Amniotic stem cell (primary cell): ENCODE measurements around the gene TLK1.
"Not testable (repeated sequence)": the region's sequence is repeated elsewhere in the genome, so short reads cannot be mapped to it uniquely, and the experiment has no call there.

Experiments
- DNase-seq: peaks from one replicate; lab custom pipeline; 2025; lab: John Stamatoyannopoulos, UW

Gene TLK1

GRCh38 chr2:171081649-171082111, 79.0 kb downstream of the TLK1 start:
- DNase-seq = no peak

DNA sequence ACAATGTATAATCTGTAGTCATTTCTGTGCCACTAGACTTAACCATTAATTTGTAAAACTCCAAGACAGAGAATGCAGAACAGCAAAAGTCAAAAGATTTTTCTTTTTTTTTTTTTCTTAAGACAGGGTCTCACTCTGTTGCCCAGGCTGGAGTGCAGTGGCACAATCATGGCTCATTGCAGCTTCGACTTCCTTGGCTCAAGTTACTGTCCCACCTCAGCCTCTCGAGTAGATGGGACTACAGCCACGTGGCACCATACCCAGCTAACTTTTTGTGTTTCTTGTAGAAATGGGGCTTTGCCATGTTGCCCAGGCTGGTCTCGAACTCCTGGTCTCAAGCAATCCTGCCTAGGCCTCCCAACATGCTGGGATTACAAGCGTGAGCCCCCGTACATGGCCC, 80.1 kb downstream of the TLK1 start:
- DNase-seq = no peak

GRCh38 chr2:171076422-171076821, 84.3 kb downstream of the TLK1 start:
- DNase-seq = not testable (repeated sequence)

DNA sequence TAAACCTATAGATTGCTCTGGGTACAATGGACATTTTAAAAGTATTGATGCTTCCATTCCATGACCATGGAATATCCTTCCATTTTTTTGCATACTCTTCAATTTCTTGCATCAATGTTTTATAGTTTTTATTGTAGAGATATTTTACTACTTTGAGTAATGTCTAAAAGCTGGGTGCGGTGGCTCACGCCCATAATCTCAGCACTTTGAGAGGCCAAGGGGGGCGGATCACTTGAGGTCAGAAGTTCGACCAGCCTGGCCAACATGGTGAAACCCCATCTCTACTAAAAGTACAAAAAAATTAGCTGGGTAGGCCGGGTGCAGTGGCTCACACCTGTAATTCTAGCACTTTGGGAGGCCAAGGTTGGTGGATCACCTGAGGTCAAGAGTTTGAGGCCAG, 88.5 kb downstream of the TLK1 start:
- no peak for DNase-seq

DNA sequence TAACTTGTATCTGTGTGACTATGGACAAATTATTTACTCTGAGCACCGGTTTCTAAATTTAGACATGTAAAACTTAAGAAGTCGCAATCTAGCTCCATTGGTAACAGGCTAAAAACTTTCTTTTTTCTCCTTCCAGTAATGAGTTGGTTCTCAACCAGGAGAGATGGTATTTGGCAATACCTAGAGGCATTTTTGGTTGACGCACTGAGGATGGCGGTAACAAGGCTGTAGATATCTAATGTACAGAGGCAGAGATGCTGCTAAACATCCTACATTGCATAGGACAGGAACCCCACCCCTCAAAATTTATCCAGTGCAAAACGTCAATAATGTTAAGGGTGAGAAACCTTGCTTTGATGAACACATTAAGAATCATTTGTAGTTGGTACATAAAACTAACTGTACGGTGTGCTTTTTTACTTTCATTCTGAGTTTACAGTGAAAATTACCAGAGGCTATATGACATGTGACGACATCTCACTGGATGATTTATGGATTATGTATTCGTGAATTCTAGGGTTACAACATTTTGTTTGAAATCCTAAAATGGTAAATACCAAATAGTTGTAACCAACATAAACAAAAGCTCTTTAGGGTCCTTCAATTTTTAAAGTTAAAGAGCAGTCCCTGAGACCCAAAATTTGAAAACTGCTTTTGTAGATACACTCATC, 91.3 kb downstream of the TLK1 start:
- DNase-seq = no peak

DNA sequence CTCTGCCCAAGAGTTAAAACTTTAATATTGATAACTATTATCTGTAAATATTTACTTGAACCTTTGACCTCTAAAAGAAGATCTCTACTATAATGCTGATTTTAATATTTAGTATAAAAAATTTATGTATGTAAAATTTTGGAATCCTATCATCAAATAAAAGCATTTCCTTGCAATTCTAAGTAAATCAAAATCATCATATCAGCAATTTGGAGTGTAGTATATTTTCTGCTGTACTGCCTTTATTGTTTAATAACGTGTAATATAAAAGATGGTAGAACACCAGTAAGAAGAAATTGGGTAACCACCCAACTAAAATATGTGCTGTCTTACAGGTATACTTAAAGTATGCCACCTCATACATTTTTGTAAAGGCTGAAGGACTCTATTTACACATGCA, 94.6 kb downstream of the TLK1 start:
- DNase-seq = no peak

DNA sequence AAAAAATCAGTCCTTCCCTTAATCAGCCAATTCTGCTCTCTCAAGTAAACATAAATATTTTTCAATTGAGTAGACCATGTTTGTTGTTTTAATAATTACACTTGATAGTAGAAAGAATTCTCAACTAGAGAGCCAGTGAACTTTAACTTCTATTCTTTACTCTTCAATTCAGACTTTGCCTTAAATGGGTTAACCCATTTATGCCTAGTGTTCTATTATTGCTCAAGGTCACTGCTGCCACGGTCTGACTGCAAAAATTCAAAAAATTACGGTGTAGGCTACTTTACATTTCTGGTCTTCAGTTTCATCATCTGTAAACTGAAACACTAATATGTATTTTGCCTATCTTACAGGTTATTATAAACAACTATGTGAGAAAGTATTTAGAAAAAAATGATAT, 103.1 kb downstream of the TLK1 start:
- no peak for DNase-seq

DNA sequence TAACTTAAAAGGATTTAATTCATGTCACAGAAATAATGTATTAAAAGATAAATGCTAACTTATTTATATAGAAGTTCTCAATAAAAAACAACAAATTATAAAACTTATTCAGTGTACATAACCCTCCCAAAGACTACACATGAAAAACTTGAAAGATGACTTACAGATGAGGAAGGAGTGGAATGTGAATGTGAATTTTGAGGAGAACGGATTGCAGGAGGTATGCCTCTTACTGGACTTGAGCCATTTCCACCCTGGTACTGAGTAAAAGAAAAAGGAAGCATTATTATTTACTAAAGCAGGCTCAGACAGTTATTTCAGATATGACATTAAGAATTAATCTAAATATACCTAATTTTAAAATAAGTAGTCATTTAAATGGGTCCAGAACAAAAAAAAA, 104.4 kb downstream of the TLK1 start:
- DNase-seq = no peak

GRCh38 chr2:171049691-171050090, 111.0 kb downstream of the TLK1 start:
- no peak for DNase-seq

DNA sequence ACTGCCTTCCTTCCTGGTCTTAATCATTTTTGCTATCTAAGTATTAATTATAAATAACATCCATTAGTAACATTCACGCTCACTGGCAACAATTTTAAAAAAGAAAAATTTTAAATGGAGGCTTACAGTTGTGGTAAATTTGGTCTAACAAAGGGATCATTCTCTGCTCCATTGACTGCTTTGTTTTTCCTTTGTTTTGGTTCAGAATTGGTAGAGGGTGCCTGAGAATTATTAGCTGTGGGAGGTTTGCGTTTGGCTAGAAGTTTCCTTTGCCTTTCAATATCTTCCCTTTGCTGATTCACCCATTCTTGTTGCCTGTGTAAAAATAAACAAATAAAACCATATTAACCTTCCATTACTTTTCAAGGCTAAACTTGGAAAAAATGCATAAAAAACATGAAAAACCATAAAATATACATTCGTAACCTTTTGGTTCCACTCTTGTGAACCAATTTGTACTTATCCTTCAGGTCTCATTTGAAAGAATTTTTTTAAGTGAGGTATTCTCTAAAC, 114.6 kb downstream of the TLK1 start:
- no peak for DNase-seq

DNA sequence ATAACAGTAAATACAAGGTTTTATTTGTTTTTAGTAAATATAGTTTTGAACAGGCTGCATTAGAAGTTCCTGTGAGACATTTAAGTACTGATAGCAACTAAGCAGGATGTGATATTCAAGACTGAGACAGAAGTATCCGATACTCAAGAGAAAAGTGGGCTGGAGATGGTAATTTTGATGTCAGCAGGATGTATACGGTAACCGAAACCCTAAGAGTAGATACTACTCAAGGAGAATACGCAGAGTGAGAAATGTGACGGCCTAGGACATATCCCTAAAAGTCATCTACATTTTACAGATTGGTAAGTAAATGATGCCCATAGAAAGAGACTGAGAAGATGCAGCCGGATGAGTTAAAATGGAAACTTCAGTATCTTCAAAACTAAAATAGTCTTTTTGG, 116.3 kb downstream of the TLK1 start:
- no peak for DNase-seq

DNA sequence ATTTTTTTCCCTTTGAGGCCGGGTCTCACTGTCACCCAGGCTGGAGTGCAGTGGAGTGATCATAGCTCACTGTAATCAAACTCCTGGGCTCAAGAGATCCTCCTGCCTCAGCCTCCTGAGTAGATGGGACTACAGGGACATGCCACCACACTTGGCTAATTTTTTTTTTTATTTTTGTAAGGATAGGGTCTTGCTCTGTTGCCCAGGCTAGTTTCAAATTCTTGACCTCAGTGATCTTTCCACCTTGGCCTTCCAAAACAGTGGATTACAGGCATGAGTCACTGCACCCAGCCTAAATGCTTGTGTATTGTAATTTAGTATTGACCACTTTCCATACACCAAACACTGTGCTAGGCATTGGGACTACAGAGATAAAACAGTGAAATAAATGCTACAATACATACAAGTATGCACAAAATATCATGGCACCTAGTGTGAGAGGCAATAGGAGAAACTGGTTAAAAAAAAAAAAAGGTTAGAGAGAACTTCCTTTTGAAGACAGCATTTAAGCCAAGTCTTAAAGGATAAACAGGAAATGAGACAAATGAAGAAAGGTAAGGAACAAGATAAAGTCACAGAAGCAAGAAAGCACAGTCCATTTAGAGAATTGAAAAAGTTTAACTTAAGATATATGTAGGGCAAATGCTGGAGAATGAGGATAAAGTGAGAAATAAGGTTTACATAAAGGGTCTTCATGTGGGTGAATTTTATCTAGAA, 118.3 kb downstream of the TLK1 start:
- DNase-seq = no peak

GRCh38 chr2:171036532-171036931, 124.2 kb downstream of the TLK1 start:
- no peak for DNase-seq

DNA sequence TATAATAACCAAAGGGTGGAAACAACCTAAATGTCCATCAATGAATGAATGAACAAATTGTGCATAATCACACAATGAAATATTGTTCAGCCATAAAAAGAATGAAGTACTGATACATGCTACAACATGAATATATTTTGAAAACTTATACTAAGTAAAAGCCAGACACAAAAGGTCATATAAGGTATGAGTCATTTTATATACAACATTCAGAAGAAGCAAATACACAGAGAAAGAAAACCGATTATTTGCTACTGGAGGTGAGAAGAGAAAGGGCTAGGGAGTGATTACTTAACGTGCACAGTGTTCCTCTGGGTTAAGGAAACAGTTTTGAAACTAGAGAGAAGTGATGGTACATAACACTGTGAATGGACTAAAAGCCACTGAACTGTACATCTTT, 126.4 kb downstream of the TLK1 start:
- no peak for DNase-seq

GRCh38 chr2:171025214-171025613, 135.5 kb downstream of the TLK1 start:
- DNase-seq = no peak

DNA sequence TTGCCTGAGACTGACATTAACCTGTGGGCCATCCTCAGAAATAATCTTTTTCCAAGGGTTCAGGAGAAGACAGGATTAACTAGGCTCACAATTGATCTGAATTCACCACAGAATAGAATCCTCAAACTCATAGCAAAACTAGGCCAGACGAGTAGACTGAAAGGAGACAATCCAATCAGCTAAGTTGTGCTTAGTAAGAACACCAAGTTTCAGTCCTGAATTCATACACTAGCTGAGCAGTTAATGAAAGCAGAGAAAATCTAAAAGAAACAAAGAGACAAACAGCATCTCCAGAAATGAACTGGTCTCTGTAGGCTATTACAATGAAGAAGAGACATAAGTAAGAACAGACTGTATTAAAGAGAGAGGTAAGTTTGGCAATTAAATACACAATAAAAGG, 142.2 kb downstream of the TLK1 start:
- no peak for DNase-seq

- DNase-seq = no peak
Observed at GRCh38 chr2:171016125-171016524, 144.6 kb downstream of the TLK1 start.

DNA sequence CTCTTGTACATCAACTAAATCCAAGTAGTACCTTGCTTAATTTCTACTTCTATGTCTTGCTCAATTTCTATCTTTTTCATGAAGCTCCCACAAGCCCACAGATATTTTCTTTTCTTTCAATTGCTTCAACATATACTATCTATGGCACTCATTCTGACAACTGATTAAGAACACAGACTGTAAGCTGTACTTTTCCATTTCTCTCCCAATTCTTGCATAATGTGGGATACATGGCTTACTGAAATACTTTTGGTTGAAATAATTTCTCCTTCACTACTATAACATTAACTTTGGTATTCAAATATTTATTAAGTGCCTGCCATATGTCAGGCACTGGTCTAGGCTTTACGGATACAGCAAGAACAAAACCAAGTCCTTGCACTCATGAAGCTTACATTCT, 146.8 kb downstream of the TLK1 start:
- no peak for DNase-seq

GRCh38 chr2:171009386-171009785, 151.3 kb downstream of the TLK1 start:
- no peak for DNase-seq

GRCh38 chr2:171008550-171009205, 152.0 kb downstream of the TLK1 start:
- no peak for DNase-seq

- no peak for DNase-seq
Observed at GRCh38 chr2:171004833-171005232, 155.9 kb downstream of the TLK1 start.

DNA sequence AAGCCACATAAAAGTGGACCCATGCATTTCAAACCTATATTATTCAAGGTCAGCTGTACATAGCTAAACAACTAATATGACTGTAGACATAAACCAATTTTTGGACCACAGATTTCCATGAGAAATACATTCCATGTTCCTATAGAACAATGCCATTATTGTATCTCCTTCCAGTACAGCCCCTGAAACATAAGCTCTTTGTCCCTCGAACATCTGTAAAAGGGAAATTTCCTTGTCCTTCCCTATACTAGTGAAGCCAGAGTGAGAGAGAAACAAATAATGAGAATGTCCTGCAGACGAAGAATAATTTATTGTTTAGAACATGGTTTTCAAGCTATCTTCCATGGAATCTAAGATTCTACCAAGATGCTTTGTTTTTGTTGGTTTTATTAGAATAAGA, 156.3 kb downstream of the TLK1 start:
- no peak for DNase-seq

DNA sequence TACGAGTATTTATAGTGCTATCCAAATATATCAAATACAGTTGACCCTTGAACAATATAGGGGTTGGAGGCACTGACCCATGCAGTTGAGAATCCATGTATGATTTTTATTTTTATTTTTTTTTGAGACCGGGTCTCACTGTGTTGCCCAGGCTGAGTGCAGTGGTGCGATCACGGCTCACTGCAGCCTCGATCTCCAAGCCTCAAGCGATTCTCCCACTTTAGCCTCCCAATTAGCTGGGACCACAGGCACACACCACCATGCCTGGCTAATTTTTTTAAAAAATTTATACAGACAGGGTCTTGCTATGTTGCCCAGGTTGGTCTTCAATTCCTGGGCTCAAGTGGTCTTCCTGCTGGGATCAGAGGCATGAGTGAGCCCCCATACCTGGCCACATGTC, 161.0 kb downstream of the TLK1 start:
- DNase-seq = no peak
